HUES48 (cell line): ENCODE results near the gene DNAJB8.

ENCODE experiments used
- H3K27ac ChIP-seq: one replicate; pipeline ENCODE4 v1.7.0; 2013; ENCODE audit warnings: low read depth, low read length, inconsistent platforms
- H3K27me3 ChIP-seq: 2 replicates; pipeline ENCODE4 v1.6.1; 2013; ENCODE audit warnings: mild to moderate bottlenecking, low read length; ENCODE audit not compliant: control insufficient read depth, insufficient read depth
- H3K36me3 ChIP-seq: 2 replicates; pipeline ENCODE4 v1.6.1; 2013; ENCODE audit warnings: low read length; ENCODE audit not compliant: control insufficient read depth, insufficient read depth
- H3K4me1 ChIP-seq: 2 replicates; pipeline ENCODE4 v1.6.1; 2013; ENCODE audit warnings: mild to moderate bottlenecking, low read length; ENCODE audit not compliant: control insufficient read depth, insufficient read depth
- H3K4me3 ChIP-seq: 2 replicates; pipeline ENCODE4 v1.5.1; 2013; ENCODE audit warnings: mild to moderate bottlenecking, low read depth, low read length
- H3K9ac ChIP-seq: 2 replicates; pipeline ENCODE4 v1.6.1; 2013; ENCODE audit warnings: mild to moderate bottlenecking, low read depth, low read length, moderate library complexity
- H3K9me3 ChIP-seq: 2 replicates; pipeline ENCODE4 v1.6.1; 2013; ENCODE audit warnings: low read length; ENCODE audit not compliant: control insufficient read depth, insufficient read depth

The DNAJB8 gene

DNA sequence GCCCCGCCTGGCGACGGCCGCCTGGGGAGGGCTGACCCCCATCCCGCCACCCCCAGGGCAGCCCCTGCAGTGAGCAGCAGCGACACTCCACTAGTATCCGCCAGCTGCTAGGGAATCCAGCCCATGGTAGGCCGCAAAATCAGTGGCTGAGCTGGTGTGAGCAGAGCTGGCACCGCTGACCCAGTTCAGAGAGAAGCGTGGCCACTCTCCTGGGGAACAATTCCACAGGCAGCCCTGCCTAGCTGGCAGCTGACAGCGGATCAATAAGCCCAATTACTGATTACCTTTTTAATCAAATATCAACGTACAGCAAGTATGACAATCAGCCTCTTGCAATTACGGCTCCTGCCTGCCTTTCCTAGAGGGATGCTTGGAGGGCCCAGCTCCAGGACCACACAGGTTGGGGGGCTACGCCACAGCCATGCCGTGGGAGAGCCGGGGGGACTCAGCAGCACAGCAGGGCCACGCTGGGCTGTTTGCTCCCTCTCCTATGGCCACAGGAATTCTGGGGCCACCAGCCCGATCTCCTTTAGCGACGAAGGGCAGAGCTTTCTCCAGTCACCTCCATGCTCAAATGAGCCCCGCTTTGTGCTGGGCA, 13.9 kb downstream of the DNAJB8 start:
- Histone ChIP-seq H3K9ac (no peak overlapping the region), H3K4me1 (no peaks in the 10 kb centered on the region), H3K27ac (no peak overlapping the region), H3K36me3 (no peaks in the 10 kb centered on the region), H3K4me3 (no peak overlapping the region), H3K27me3 (peaks cover 20% of the 10 kb centered on the region), H3K9me3 (no peaks in the 10 kb centered on the region)

DNA sequence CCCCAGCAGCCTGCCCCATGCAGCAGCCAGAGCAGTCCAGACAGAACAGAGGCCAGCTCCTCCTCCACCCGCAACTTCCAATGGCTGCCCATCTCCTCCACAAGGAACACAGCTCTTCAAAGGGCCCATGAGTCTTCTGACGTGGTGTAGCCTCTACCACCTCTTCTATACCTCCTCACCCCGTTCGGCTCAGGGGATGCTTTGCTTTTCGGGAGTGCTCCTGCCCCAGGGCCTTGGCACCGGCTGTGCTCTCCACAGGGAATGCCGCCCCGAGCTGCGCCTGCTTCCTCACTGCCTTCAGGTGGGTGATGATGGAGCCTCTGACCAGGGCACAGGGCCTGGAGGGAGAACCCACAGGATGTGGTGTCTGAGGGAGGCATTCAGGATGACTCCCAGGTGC, 14.6 kb downstream of the DNAJB8 start:
- Histone ChIP-seq H3K27ac (no peak overlapping the region), H3K9ac (no peak overlapping the region), H3K27me3 (peaks cover 20% of the 10 kb centered on the region), H3K36me3 (no peaks in the 10 kb centered on the region), H3K4me3 (no peak overlapping the region), H3K9me3 (no peaks in the 10 kb centered on the region), H3K4me1 (no peaks in the 10 kb centered on the region)

DNA sequence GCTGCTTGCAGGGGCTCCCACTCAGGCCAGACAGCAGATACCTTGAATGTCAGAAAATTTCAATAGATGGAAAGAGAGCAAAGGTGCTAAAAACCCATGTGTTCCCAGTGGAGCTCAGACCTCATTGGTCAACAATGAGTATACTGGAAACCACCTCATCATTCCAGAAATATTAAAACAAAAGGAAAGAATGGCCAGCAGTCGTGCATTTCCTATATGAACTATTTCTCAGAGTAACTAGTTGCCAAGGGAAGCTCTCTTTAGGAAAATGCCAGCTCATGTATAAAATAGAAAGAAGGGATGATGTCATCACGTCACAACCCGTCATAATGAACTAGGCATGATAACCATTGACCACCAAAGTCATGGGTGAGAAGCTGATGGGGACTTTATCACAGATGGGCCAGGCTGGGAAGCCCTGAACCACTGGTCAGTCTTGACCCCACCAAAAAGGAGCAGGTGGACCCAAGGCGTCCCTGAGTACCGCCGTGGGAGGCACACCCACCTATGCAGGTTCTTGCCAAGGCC, 17.5 kb downstream of the DNAJB8 start:
- Histone ChIP-seq H3K4me3 (no peak overlapping the region), H3K4me1 (no peaks in the 10 kb centered on the region), H3K27ac (no peak overlapping the region), H3K27me3 (peaks cover 9% of the 10 kb centered on the region; the same call in 1 of the 2 replicates), H3K9me3 (no peaks in the 10 kb centered on the region), H3K9ac (no peak overlapping the region), H3K36me3 (no peaks in the 10 kb centered on the region)

- Histone ChIP-seq H3K27me3 (peaks cover 16% of the 10 kb centered on the region), H3K9ac (no peak overlapping the region), H3K27ac (no peak overlapping the region), H3K36me3 (no peaks in the 10 kb centered on the region), H3K4me1 (no peaks in the 10 kb centered on the region), H3K4me3 (no peak overlapping the region), H3K9me3 (no peaks in the 10 kb centered on the region)
These were observed 18.2 kb downstream of the DNAJB8 start for GRCh38 chr3:128448491-128448890.

DNA sequence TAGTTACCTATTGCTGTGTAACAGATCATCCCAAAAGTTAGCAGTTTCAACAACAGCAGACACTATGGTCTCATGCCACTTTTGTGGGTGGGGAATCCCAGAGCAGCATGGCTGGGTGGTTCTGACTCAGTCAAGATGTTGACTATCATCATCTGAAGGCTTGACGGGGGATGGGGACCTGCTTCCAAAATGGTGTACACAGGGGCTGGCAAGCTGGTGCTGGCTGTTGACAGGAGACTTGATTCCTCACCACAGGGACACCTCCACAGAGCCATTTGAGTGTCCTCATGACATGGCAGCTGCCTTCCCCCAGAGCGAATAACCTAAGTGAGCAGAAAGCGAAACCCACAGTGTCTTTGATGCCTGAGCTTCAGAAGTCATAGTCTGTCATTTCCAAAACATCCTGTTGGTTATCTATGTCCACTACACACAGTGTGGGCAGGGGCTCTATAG, 19.1 kb downstream of the DNAJB8 start:
- Histone ChIP-seq H3K9me3 (no peaks in the 10 kb centered on the region), H3K27ac (no peak overlapping the region), H3K27me3 (peaks cover 19% of the 10 kb centered on the region), H3K36me3 (no peaks in the 10 kb centered on the region), H3K4me3 (no peak overlapping the region), H3K9ac (no peak overlapping the region), H3K4me1 (no peaks in the 10 kb centered on the region)

- Histone ChIP-seq H3K4me3 (no peak overlapping the region), H3K4me1 (no peaks in the 10 kb centered on the region), H3K9ac (no peak overlapping the region), H3K36me3 (no peaks in the 10 kb centered on the region), H3K27ac (no peak overlapping the region), H3K9me3 (no peaks in the 10 kb centered on the region), H3K27me3 (peaks cover 19% of the 10 kb centered on the region)
These were observed 19.9 kb downstream of the DNAJB8 start for GRCh38 chr3:128446821-128447220.

- H3K4me1 ChIP-seq: no peaks in the 10 kb centered on the region
- no peak overlapping the region for H3K27ac ChIP-seq
- H3K27me3 ChIP-seq: peaks cover 18% of the 10 kb centered on the region
These were observed 21.3 kb downstream of the DNAJB8 start for GRCh38 chr3:128445357-128445756.

DNA sequence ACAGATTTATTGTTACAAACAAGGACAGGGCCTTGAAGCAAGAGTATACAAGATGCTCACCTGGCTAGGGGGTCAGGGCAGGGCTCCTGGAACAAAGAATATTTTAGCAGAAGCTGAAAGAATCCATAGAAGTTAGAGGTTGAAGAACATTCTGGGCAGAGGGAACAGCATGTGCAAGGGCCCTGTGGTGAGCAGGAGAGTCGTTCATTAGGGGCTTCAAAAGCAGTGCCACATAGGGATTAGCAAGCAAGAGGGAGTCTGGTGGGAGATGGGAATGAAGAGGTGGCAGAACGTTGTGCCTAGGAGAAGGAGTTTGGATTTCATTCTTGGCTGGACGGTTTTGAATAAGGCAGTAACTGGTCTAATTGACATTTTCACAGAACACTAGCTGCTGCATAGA, 22.9 kb downstream of the DNAJB8 start:
- peaks cover 32% of the 10 kb centered on the region for H3K27me3 ChIP-seq
- no peak overlapping the region for H3K9ac ChIP-seq
- H3K4me3 ChIP-seq: no peak overlapping the region
- no peak overlapping the region for H3K27ac ChIP-seq
- no peaks in the 10 kb centered on the region for H3K9me3 ChIP-seq
- H3K4me1 ChIP-seq: no peaks in the 10 kb centered on the region
- no peaks in the 10 kb centered on the region for H3K36me3 ChIP-seq

More at GRCh38 chr3:128445357-128445756, 21.3 kb downstream of the DNAJB8 start:
- no peak overlapping the region for H3K4me3 ChIP-seq
- no peaks in the 10 kb centered on the region for H3K36me3 ChIP-seq
- no peak overlapping the region for H3K9ac ChIP-seq
- H3K9me3 ChIP-seq: no peaks in the 10 kb centered on the region

- no peak overlapping the region for H3K9ac ChIP-seq
- no peaks in the 10 kb centered on the region for H3K9me3 ChIP-seq
- H3K27ac ChIP-seq: no peak overlapping the region
- no peaks in the 10 kb centered on the region for H3K4me1 ChIP-seq
- H3K27me3 ChIP-seq: peaks cover 32% of the 10 kb centered on the region
- no peak overlapping the region for H3K4me3 ChIP-seq
- H3K36me3 ChIP-seq: no peaks in the 10 kb centered on the region
These were observed 23.7 kb downstream of the DNAJB8 start for GRCh38 chr3:128442949-128443348.

GRCh38 chr3:128442070-128442469, 24.6 kb downstream of the DNAJB8 start:
- Histone ChIP-seq H3K27me3 (peaks cover 32% of the 10 kb centered on the region), H3K4me1 (no peaks in the 10 kb centered on the region), H3K36me3 (no peaks in the 10 kb centered on the region), H3K9me3 (no peaks in the 10 kb centered on the region), H3K27ac (no peak overlapping the region), H3K4me3 (no peak overlapping the region), H3K9ac (no peak overlapping the region)

- Histone ChIP-seq H3K4me3 (no peak overlapping the region), H3K9ac (no peak overlapping the region), H3K27me3 (peaks cover 46% of the 10 kb centered on the region), H3K9me3 (no peaks in the 10 kb centered on the region), H3K4me1 (peaks cover 5% of the 10 kb centered on the region; the same call in 1 of the 2 replicates), H3K36me3 (no peaks in the 10 kb centered on the region), H3K27ac (no peak overlapping the region)
These were observed 27.5 kb downstream of the DNAJB8 start for GRCh38 chr3:128439226-128439625.
